Hematopoietic multipotent progenitor cell treated with erythropoietin and hydrocortisone succinate and interleukin-3 and kit ligand, for 15 days (in vitro differentiated cells): ENCODE data around the gene TDRD7.

ENCODE experiments used
- DNase-seq: peaks from one replicate; pipeline ENCODE4 v3.0.0-alpha.2; 2015; ENCODE audit warnings: low spot score

The TDRD7 gene

DNA sequence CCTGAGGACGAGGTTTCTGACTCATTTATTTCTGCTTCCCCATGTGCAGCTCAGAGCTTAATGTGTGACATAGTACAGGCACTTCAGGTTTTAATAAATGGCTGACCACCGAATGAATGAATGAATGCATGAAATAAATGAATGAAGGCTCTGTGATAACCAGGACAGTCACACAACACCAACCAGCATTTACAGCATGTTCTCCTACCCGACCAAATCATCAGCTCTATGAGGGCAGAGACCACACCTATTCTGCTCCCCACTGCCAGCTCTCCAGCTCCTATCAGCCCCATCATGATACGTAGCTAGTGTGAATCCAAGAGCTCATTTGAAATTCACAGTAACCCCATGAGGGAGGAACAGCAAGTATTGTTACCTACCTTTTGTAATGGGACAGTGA lies 94.4 kb downstream of the TDRD7 start:
- DNase-seq, result peak; percentile 59

DNA sequence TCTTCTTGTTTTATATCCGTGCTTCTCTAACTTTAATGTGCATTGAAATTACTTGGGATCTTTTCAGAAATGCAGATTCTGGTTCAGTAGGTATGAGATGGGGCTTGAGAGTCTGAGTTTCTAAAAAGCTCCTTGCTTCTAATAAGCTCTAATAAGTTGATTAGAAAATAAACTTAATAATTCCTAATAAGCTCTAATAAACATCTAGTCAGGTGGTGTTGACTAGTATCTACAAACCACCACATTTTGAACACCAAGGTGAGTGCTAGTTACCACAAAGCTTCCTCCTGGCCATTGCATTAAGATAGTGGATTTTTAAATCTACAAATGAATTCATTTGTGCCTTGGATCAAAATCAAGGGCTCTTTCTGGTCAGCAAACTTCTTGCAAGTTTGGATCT lies 94.9 kb downstream of the TDRD7 start:
- no peak for DNase-seq

DNA sequence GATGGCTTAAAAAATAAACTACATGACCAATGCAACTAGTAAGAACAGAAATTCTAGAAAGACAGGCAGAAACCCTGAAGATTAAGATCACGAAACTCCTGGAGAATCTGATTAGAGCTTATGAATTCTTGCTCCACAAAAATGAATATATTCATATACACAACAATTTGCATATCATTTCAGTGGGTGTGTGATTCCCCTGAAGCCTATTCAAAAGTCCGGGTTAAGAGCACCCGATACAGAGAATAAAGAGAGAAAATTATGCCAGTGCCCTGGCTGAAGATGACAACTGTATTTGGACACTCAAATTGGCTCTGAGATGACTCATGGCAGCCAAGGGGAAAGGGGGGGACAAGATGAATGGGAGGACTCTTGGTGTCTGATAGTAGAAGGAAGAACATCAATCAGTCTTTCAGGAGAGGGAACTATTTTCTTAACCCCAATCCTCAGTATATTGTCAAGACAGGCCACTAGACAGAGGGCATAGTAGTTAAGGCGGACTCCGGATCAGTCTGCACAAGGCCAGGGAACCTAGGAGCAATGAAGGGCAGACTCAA lies 95.6 kb downstream of the TDRD7 start:
- peak; percentile 27 for DNase-seq

DNA sequence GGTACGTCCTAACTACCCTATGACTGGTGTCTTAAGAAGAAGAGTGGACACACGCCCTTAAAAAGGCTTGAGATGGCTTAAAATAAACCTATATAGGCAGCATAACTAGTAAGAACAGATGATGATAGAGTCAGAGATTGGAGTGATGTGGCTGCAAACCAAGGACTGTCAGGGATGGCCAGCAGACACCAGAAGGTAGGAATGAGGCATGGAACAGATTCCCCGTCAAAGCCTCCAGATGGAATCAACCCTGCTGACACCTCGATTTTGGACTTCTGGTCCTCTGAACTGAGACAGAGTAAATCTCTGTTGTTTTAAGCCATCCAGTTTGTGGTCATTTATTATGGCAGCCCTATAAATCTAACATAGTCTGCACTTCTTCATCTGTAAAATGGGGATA lies 97.0 kb downstream of the TDRD7 start:
- no peak for DNase-seq

DNA sequence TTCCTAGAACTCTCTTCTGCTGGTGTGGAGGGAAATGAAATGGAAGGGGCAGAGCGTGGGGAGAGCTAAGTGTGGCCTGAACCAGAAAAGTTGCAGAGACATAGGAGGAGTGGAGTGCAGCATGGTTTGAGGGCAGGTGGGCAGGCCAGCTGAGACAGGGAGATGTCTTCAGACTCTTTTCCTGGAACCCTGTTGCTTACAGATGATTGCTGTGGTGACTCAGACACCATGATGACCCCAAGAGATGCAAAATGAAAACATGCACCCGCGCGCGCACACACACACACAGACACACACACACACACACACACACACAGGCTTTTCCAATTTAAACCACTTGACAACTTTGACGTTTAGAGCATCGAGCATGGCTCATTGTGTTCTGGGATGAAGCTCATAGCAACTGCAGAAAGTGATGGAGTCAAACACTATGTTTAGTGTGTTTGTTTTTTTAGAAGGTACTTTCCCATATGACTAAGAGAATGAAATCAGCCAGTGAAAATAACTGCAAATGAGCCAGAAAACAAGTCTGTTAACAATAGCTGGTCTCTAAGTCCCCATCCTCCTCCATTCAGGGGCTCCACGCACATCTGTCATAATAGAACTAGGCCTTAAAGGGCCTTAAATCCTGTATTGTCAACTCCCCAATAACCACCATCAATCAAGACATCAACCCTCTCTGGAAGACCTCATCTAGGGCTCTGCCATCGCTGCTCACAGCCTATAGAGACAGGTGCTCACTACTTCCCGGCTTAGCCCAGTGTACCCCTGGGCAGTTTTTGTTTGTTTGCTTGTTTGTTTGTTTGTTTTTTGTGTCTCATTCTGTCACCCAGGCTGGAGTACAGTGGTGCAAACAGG lies 99.1 kb downstream of the TDRD7 start:
- no peak for DNase-seq

DNA sequence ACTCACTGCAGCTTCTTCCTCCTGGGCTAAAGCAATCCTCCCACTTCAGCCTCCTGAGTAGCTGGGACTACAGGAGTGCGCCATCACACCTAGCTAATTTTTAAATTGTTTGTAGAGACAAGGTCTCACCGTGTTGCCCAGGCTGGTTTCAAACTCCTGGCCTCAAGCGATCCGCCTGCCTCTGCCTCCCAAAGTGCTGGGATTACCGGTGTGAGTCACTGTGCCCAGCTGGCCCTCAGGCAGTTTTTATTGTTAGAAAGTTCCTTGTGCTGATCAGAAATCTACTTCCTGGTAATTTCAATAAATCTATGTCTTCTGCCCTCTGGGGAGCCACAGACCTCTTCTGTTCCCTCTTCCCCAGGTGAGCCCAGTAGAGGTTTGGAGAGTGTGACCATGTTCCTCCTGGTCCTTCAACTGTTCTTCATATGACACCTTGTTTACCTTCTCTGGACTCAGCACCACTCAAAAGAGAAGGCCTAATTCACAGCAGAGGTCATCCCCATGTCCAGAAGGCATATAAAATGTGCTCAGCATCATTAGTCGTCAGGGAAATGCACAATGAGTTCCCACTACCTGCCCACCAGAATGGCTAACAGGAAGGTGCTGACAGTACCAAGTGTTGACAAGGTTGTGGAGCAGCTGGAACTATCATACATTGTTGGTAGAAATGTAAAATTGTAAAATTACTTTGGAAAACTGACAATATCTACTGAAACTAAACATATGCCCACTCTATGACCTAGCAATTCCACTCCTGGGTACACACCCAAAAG lies 99.9 kb downstream of the TDRD7 start:
- no peak for DNase-seq

DNA sequence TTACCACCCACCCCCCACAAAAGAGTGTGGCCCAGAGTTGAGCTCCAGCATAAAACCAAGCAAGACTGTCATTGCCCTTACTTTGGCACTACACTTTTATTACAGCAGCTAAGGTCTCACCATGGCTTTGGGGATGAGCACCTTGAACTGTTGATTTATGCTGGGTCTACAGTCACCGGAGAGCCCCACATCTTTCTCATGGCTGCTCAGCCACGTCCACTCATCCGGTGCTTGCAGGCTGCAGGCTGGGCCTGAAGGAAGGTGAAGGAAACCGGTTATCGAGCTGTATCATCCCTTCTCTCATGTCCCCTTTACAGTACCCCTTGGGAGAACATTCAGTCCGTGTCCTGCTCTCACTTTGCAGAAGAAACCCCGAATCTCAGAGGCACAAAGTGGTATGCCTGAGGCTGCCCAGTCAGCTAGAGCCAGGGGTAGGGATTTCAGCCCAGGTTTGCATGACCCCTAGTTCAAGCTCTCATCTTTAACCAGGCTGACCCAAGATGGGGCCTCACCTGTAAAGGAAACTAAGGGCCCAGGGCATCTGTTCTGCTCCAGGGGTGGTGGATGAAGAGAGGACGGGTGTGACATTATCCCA lies 101.2 kb downstream of the TDRD7 start:
- DNase-seq, result no peak

DNA sequence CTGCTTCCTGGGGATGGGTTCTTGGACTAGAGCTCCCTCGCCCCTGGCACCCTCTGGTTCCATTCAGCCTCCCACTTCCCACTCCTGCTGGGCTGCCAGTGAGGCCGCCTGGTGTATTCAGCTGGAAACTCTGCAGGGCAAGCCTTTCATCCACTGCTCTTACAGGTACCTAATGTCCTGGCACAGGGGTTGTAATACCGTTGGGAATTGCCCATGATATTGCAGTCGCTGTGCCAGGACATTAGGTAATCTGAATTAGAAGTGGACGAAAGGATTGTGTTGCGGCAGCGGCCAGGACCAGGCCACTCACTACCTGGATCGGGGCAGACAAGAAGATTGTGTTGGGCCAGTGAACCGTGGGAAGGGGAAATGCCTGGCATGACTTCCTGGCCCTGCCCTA lies 102.6 kb downstream of the TDRD7 start:
- no peak for DNase-seq

DNA sequence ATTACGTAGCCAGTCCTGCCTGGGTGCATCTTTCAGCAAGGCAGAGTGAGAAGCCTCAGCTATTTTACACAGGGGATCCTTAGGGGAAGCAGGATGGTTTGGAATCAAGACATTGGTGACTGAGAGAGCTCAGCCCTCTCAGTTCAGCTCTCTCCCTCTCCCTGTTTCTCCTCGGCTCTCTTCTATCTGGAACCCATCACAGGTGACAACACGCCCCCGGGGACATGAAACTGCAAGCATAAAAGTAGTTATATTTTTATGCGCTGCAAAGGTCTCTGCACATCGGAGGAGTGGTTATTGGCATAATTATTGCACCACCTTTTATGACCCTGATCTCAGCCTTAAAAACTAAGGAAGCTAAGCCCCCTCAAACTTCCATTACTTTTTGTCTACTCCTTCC lies 103.8 kb downstream of the TDRD7 start:
- no peak for DNase-seq

DNA sequence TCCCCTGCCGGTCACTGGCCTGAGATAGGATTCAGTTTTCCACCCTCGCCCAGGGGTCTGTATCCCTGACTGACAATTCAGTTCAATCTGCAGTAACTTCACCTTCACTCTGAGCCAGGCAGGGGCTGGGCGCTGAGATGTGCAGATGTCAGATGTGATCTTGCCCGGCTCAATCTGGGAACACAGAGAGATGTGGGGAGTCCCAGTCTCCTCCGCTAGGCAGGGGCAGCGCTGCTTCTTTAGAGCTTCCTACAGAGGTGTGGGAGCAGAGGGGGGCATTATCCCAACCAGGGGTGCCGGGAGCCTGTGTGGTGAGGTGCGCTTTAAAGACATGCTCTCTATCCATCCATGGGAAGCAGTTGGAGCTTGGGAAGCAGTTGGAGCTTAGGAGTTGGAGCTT lies 104.2 kb downstream of the TDRD7 start:
- DNase-seq, result no peak

DNA sequence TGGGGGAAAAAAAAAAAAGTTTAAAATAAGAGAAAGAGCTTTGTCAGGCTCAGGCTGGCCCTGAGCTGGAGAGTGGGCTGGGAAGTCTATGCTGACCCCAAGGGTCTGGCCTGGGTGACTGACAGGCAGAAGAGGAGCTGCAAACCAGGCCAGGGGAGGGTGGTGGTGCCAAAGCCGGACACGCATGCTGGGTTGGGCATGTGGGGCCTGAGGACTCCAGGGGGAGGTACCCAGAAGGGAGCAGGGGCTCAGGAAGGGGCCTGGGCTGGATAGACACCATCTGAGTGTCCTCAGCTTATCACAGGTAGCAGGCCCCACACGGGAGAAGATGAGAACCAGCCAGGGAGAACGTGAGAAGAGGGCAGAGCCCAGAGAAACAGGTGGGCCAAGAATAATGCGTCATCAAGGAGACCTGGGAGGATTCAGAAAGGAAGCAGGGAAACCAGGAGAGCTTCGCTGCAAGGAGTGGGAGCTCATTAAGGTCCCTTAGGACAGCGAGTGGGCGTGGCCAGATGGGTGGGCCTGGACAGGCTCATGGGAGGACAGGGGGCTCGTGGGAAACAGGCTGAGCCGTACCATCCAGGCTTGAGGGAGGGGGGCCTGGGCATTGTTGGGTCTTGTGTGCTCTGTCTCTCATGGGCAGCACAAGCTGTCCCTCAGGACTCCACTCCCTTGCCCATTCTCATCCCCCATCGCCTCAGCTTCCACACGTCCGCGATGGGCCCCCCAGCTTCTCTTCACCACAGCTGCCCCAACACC lies 105.6 kb downstream of the TDRD7 start:
- DNase-seq, result no peak

DNA sequence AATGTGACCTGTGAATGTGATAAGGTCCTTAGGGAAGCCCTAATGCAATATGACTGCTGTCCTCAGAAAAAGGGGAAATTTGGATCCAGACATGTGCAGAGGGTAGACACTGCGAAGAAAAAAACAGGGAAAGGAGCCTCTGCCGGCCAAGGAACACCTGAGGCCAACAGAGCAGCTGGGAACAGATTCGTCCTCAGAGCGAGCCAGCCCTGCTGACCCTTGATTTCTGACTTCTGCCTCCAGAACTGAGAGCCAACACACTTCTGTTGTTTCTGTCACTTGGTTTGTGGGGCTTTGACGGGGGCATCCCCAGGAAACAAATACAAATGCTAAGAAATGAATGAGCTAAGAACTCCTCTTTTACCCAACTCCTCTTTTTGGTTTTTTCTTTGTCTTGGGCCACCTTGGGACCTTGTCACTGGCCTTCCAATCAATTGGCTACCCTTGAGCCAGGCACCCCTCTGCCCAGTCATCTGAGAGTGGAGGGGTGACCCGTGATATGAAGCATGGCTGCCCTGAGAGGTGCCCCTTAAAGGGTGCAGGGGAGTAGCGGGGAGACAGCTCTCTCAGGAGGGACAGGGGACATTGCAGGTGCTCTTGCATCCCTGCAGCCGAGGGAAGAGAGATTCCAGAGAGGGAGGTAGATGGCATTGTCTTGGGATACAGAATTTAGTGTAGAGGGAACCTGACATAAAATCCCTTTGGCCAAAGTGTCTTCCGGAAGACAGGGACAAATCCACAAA lies 106.4 kb downstream of the TDRD7 start:
- DNase-seq, result no peak

DNA sequence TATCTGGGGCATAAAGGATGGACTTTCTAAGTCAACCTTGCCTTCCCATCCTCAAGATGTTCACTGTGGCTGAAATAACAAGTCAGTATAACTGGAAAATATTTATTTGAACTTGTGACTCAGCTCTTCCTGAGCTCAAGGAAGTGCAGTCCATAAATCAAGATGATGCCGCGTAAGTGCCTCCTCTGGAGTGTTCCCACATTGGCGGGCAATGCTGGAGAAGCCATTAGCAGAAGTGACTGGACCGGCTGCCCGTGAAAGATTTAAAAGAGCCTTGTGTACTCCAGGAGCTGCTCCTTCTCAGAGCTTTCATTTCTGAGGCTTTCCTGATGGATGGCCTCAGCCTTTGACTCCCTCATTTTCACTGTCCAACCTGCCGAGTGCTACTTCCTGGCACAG lies 107.0 kb downstream of the TDRD7 start:
- no peak for DNase-seq

DNA sequence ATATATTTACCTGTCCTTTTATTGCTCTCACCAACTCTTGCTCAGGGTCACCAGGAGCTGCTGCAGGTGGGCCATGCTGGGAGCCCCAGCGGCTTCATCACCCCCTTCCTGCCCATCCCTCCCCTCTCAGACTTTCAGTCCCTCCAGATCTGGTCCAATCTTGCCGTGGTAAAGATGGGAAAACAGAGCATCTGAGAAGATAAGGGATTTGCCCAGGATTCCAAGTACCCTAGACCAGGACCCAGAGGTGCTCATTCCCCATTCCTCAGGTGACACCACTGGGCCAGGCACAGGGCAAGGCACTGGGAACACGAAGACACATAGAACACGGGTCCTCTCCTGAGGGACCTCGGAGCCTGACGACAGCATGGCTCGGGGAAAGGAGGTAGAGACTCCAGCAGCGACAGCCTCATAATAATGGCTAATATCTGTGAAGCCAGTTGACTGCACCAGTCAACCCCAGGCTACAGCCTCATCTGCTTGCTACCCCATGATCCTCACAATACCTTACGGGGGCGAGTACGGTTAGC lies 107.6 kb downstream of the TDRD7 start:
- DNase-seq, result no peak

DNA sequence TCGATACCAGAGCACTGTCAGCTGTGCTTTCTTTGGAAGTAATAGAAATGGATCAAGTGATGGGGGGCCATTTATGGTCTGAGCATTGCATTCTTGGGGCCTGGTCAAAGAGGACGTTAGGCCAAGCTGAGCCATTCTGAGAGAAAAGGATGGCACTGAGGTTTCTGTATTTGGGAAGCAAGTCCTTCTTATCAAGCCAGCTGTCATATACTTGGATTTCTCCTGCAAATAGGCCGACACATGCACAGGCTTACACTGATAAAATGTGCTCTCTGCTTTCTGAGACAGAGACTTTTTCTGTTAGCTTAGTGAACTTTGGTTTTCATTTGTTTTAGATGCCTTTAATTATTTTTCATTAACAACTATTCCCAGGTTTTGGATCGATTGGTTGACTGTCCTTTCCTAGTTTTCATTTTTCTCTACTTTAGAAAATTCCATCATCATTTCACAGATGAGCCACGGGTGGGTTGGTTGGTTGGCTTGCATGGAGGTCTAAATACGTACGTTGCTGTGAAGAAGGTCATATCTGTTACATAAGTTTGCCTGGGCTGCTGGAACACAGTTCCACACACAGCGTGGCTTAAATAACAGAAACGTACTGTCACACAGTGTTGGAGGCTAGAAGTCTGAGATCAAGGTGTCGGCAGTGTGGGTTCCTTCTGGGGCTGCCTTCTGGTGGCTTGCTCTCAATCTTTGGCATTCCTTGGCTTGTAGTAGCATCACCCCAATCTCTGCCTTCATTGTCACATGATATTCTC lies 109.9 kb downstream of the TDRD7 start:
- no peak for DNase-seq

DNA sequence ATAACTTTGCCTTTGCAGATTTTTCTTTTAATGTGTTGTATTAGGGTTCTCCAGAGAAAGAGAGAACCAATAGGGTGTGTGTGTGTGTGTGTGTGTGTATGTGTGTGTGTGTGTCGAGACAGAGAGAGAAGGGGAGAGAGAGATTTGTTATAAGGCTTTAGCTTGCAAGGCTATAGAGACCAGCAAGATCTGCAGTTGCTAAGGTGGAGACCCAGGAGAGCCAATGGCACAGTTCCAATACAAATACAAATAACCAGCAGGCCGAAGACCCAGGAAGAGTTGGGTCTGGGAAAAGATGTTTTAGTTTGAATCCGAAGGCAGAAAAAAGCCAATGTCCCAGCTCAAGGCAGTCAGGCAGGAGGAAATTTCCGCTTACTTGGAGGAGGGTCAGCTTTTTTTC lies 112.5 kb downstream of the TDRD7 start:
- no peak for DNase-seq

DNA sequence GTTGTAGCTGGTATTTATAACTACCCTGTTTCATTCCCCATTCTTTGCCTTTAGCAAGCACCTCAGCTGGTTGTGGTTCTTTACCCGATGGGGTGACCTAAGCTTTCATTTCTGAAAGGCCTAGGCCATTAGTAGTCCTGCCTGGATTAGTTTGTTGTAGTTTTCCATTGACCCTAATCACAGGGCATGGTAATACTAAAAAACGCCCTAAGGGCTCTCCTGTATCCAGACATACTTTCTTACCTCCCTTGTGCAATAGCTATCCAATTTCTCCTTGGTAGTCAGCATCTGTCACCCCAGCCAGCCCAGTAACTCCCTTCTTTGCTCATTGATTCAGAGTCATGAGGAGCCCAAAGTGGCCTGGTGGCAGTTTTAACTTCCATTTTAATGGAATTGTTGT lies 113.6 kb downstream of the TDRD7 start:
- DNase-seq, result no peak

DNA sequence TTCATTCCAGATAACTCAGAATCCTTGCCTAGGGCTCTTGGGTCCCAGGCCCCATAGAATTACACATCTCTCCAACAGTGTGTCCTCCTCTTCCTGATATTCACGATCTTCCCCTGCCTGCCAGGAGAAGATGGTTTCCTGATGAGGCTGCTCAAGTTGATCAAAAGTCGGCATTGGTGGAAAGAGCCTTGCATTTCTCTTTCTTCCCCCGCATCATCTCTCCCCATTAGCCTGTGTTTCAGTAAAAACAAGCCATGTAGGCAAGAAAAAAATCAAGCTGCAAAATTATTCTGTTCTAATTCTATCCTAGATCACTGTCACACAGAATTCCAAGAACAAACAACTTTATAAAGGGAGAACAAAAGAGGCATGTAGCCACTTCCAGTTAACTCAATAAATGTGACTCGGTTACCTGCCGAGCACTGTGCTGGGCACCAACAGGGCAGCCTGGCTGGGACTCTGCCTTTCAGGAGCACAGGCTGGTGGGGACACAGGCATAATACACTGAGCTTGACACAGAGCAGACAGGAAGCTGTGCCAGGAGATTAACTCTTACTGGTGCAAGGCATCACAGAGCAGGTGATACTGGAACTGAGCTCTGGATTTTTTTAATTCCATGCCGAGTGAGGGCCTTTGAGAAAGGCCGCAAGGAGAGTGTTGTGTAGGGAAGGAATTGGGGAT lies 115.1 kb downstream of the TDRD7 start:
- DNase-seq, result no peak

DNA sequence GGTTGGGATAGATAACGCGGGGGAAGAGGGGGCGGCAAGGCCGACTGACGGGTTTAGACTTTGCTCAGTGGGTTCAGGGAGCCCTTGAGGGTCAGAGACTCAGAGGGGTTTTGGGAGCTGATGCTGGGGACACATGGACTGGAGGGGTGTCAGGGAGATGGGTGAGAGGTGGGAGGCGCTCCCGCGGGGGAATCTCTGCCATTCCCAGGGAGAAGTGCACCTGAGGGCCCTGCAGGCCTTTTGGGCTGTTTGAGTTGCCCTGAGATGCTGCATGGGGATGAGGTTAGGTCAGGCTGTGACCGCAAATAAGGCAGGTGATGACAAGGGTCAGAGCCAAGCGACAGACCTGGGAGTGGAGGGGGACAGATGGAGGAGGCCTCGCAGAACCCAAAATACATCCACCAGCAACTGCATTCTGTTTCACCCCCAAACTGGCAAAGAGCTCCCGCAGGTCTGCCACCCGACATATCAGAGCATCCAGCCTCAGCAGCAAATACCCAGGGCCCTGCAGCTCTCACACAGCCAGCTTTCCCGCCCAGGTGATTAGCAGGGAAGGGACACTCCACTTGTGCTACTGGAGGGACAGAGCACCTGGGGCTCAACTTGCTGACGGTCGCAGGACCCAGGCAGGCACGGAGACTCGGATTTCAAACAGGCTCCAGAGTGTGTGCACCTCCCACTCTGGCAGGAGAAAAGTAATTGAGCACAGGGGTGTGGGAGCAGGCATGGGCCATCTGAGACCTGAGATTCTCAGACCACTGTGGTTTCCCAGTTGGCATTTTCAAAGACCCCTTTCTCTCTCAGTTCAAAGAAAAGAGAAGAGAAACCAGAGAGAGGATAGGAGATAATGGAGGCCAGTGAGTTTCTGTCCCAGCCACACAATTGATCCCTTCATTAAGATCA lies 116.0 kb downstream of the TDRD7 start:
- DNase-seq, result no peak
